Sigmoid colon (tissue), 4 donors: Measurements from ENCODE around the gene VPS13D.

Experiments
- EP300 ChIP-seq, 4 donors: sonication (generic); formaldehyde crosslinking; IDR thresholded peaks; one replicate each; pipeline ENCODE4 v1.6.1; 2017; ENCODE audit warnings: antibody characterized with exemption in 4 of 4
- POLR2A ChIP-seq, 2 donors: fragments of 450-650 bp; IDR thresholded peaks; one replicate each; pipeline ENCODE4 v1.6.1; 2016; ENCODE audit warnings: antibody characterized with exemption in 2 of 2, mild to moderate bottlenecking in 2 of 2, moderate library complexity in 2 of 2
- TF ChIP-seq, protein P1 (sequence below), 4 experiments: fragments of 450-650 bp in 3 of 4; fragments of 200-600 bp in 1 of 4; IDR thresholded peaks; one replicate each; pipeline ENCODE4 v1.5.1; 2016 to 2019; ENCODE audit warnings: antibody characterized with exemption in 4 of 4, mild to moderate bottlenecking in 3 of 4, moderate library complexity in 2 of 4

DNA sequence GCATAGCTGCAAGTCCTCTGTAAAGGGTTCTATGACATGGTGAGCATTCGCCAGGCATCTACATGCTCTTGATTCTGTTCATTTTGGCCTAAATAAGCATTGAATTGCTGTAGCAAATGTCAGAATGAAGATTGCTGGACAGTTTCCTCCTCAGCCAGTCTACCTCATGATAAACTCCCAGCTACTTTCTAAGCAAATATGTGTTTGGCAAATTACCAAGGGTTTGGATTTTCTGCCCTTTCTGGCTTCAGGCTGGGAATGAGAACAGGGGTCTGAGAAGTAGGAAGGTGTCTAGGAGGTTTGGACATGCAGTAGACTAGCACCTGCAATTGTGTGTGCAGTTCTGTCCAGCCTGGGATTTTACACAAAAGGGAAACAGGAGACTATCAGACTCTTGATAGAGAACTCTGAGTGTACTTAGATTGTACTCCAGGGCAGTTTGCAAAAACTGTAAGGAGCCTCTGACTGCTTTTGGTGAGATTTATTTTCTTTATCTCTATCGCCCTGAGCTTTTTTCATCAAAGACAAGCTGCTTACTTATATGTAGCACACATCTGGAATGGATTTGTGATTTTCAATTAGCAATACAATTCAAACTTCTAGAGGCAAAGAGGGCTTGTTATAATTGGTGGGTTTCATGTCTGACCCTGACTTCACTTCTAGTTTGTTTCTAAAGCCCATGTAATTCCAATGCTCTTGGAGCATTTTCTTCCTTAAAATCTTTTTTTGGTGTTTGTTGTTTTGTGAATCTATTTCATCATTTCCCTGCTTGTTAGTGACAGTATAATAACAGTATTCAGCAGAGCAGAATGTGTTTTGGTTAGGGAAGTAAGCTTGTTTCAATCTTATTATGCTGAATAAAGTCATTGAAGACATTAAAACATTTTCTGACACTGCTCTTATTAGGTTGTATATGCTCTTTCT is 150.8 kb downstream of the VPS13D start:
- TF ChIP-seq, protein P1, sequence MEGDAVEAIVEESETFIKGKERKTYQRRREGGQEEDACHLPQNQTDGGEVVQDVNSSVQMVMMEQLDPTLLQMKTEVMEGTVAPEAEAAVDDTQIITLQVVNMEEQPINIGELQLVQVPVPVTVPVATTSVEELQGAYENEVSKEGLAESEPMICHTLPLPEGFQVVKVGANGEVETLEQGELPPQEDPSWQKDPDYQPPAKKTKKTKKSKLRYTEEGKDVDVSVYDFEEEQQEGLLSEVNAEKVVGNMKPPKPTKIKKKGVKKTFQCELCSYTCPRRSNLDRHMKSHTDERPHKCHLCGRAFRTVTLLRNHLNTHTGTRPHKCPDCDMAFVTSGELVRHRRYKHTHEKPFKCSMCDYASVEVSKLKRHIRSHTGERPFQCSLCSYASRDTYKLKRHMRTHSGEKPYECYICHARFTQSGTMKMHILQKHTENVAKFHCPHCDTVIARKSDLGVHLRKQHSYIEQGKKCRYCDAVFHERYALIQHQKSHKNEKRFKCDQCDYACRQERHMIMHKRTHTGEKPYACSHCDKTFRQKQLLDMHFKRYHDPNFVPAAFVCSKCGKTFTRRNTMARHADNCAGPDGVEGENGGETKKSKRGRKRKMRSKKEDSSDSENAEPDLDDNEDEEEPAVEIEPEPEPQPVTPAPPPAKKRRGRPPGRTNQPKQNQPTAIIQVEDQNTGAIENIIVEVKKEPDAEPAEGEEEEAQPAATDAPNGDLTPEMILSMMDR (IDR thresholded peaks at IDR 0.05), result no peak
- TF ChIP-seq POLR2A (IDR thresholded peaks at IDR 0.05) (no peak), EP300 (IDR thresholded peaks at IDR 0.05) (no peak)
